H9 (cell line): Measurements from ENCODE around the gene NOXA1. TPM values are rescaled to one million over a fixed set of nuclear protein-coding genes. Genes with fewer than 3 reads are reported as not detected.

Source experiments
- DNase-seq: peaks from one replicate; pipeline ENCODE4 v3.0.0-alpha.2; 2017
- H2AFZ ChIP-seq: one replicate; pipeline ENCODE4 v1.6.1; 2013; ENCODE audit warnings: mild to moderate bottlenecking, low read length, control low read depth, moderate library complexity
- H2AK5ac ChIP-seq: 2 replicates; pipeline ENCODE4 v1.6.1; 2013; ENCODE audit warnings: low read length, control low read depth, mixed read lengths; ENCODE audit not compliant: insufficient read length
- H2BK120ac ChIP-seq: one replicate; pipeline ENCODE4 v1.6.1; 2013; ENCODE audit warnings: low read depth, mild to moderate bottlenecking, low read length, control low read depth, inconsistent platforms; ENCODE audit not compliant: poor library complexity, severe bottlenecking
- H2BK12ac ChIP-seq: 2 replicates; pipeline ENCODE4 v1.6.1; 2013; ENCODE audit warnings: low read length, control low read depth, mixed read lengths, low read depth; ENCODE audit not compliant: insufficient read length
- H2BK15ac ChIP-seq: 2 replicates; pipeline ENCODE4 v1.6.1; 2013; ENCODE audit warnings: low read depth, low read length, control low read depth
- H2BK20ac ChIP-seq: one replicate; pipeline ENCODE4 v1.6.1; 2013; ENCODE audit warnings: low read depth, mild to moderate bottlenecking, low read length, control low read depth, inconsistent platforms; ENCODE audit not compliant: poor library complexity, severe bottlenecking
- H2BK5ac ChIP-seq: 2 replicates; pipeline ENCODE4 v1.6.1; 2013; ENCODE audit warnings: low read length, control low read depth, mixed read lengths; ENCODE audit not compliant: insufficient read length
- H3K14ac ChIP-seq: 2 replicates; pipeline ENCODE4 v1.6.1; 2013; ENCODE audit warnings: low read length, control low read depth; ENCODE audit not compliant: insufficient read depth
- H3K18ac ChIP-seq: 2 replicates; pipeline ENCODE4 v1.6.1; 2013; ENCODE audit warnings: low read depth, mild to moderate bottlenecking, mixed read lengths, low read length, control low read depth; ENCODE audit not compliant: insufficient read length
- H3K23ac ChIP-seq: 2 replicates; pipeline ENCODE4 v1.6.1; 2013; ENCODE audit warnings: low read length, control low read depth, mixed read lengths, low read depth; ENCODE audit not compliant: insufficient read length
- H3K23me2 ChIP-seq: 2 replicates; pipeline ENCODE4 v1.6.1; 2013; ENCODE audit warnings: low read depth, mild to moderate bottlenecking, mixed read lengths, low read length, control low read depth; ENCODE audit not compliant: insufficient read length, poor library complexity, severe bottlenecking
- H3K27ac ChIP-seq: 2 replicates; pipeline ENCODE4 v1.5.1; 2013; ENCODE audit warnings: low read length, control low read depth, mixed read lengths, low read depth; ENCODE audit not compliant: insufficient read length
- H3K27me3 ChIP-seq: 2 replicates; pipeline ENCODE4 v1.6.1; 2013; ENCODE audit warnings: low read length, control low read depth, inconsistent platforms; ENCODE audit not compliant: insufficient read depth
- H3K4ac ChIP-seq: 2 replicates; pipeline ENCODE4 v1.6.1; 2013; ENCODE audit warnings: low read depth, mild to moderate bottlenecking, control low read depth, inconsistent platforms, low read length, moderate library complexity
- H3K4me1 ChIP-seq: 2 replicates; pipeline ENCODE4 v1.6.1; 2013; ENCODE audit warnings: low read length, control low read depth, inconsistent platforms; ENCODE audit not compliant: insufficient read depth
- H3K4me2 ChIP-seq: 2 replicates; pipeline ENCODE4 v1.6.1; 2013; ENCODE audit warnings: low read length, control low read depth, mixed read lengths; ENCODE audit not compliant: insufficient read length, insufficient read depth
- H3K56ac ChIP-seq: 2 replicates; pipeline ENCODE4 v1.6.1; 2013; ENCODE audit warnings: low read depth, mild to moderate bottlenecking, mixed read lengths, low read length, control low read depth; ENCODE audit not compliant: insufficient read length
- H3K79me1 ChIP-seq: 2 replicates; pipeline ENCODE4 v1.6.1; 2013; ENCODE audit warnings: low read depth, mild to moderate bottlenecking, moderate library complexity, low read length, control low read depth, inconsistent platforms; ENCODE audit not compliant: insufficient read depth, poor library complexity, severe bottlenecking
- H3K79me2 ChIP-seq: 2 replicates; pipeline ENCODE4 v1.6.1; 2013; ENCODE audit warnings: low read length, control low read depth, inconsistent platforms; ENCODE audit not compliant: insufficient read depth
- H3K9ac ChIP-seq: 2 replicates; pipeline ENCODE4 v1.6.1; 2013; ENCODE audit warnings: low read length, control low read depth, mixed read lengths; ENCODE audit not compliant: insufficient read length; ENCODE audit errors: extremely low read depth
- H3K9me3 ChIP-seq: one replicate; pipeline ENCODE4 v1.6.1; 2013; ENCODE audit warnings: low read depth, low read length, inconsistent platforms; ENCODE audit not compliant: control insufficient read depth
- H3T11ph ChIP-seq: one replicate; pipeline ENCODE4 v1.6.1; 2013; ENCODE audit warnings: mild to moderate bottlenecking, low read length, control low read depth, inconsistent platforms
- H4K20me1 ChIP-seq: one replicate; pipeline ENCODE4 v1.6.1; 2013; ENCODE audit not compliant: control insufficient read depth, insufficient read length, insufficient read depth
- H4K5ac ChIP-seq: 2 replicates; pipeline ENCODE4 v1.6.1; 2013; ENCODE audit warnings: low read depth, mild to moderate bottlenecking, mixed read lengths, low read length, control low read depth; ENCODE audit not compliant: insufficient read length
- H4K8ac ChIP-seq: replicated peaks from 2 replicates; pipeline ENCODE4 v1.6.1; 2013; ENCODE audit warnings: low read length, control low read depth, mixed read lengths, low read depth; ENCODE audit not compliant: insufficient read length
- H4K91ac ChIP-seq: 2 replicates; pipeline ENCODE4 v1.6.1; 2013; ENCODE audit warnings: low read depth, mild to moderate bottlenecking, moderate library complexity, mixed read lengths, low read length, control low read depth; ENCODE audit not compliant: insufficient read length
- H3K27ac Mint-ChIP-seq, 3 experiments: 2 replicates in 2 of 3; 3 replicates in 1 of 3; pipeline ENCODE4 v1.8.0; 2020 to 2021; ENCODE audit warnings: mixed read lengths in 3 of 3, mild to moderate bottlenecking in 1 of 3, moderate library complexity in 1 of 3
- H3K27me3 Mint-ChIP-seq: 2 replicates; pipeline ENCODE4 v1.8.0; 2021; ENCODE audit warnings: low read depth, mild to moderate bottlenecking, moderate library complexity, mixed read lengths
- H3K36me3 Mint-ChIP-seq, 3 experiments: 2 replicates in 2 of 3; 3 replicates in 1 of 3; pipeline ENCODE4 v1.8.0; 2020 to 2021; ENCODE audit warnings: low read depth in 3 of 3, mixed read lengths in 3 of 3; ENCODE audit not compliant: insufficient read depth in 1 of 3
- H3K4me1 Mint-ChIP-seq, 2 experiments: 2 replicates each; pipeline ENCODE4 v1.8.0; 2020; ENCODE audit warnings: mixed read lengths in 2 of 2
- H3K4me3 Mint-ChIP-seq, 2 experiments: 2 replicates in 1 of 2; 3 replicates in 1 of 2; pipeline ENCODE4 v1.8.0; 2020 to 2021; ENCODE audit warnings: mild to moderate bottlenecking in 2 of 2, mixed read lengths in 2 of 2, moderate library complexity in 1 of 2
- H3K9me3 Mint-ChIP-seq, 2 experiments: 2 replicates in 1 of 2; 3 replicates in 1 of 2; pipeline ENCODE4 v1.8.0; 2020; ENCODE audit warnings: mild to moderate bottlenecking in 2 of 2, mixed read lengths in 2 of 2, moderate library complexity in 1 of 2
- CTCF ChIP-seq: fragments of 200-600 bp; sonication (generic); conservative IDR thresholded peaks from 3 replicates; pipeline ENCODE4 v1.8.0; 2021; ENCODE audit warnings: antibody characterized with exemption, mild to moderate bottlenecking
- WGBS: extraction: QIAGEN DNeasy Blood & Tissue Kit; methylation state at CpG from one replicate; pipeline ENCODE4 v1.1.7; 2013; ENCODE audit warnings: missing lambda C conversion rate, low lambda C conversion rate, mixed read lengths; ENCODE audit not compliant: insufficient read length; ENCODE audit errors: extremely low coverage; 5-methylcytosine and 5-hydroxymethylcytosine counted together
- total RNA-seq: library from RNA; stranded (reverse); gene quantifications from 2 replicates; pipeline ENCODE4 v1.2.1, GENCODE V29; 2021

Gene NOXA1
- total RNA-seq, 1 experiment from 2014 or later, result 2.0 TPM

GRCh38 chr9:137393176-137394150 is 29.7 kb upstream of the NOXA1 start:
- H4K5ac ChIP-seq, result no peak overlapping the region
- Mint-ChIP-seq H3K4me1 (no peaks in the 10 kb centered on the region), H3K36me3 (peaks cover 0 to 7% (median 6%) of the 10 kb centered on the region in 3 experiments; a peak in 4 of 7 replicates), H3K4me3 (no peak overlapping the region), H3K27ac (no peak overlapping the region), H3K27me3 (no peaks in the 10 kb centered on the region), H3K9me3 (no peaks in the 10 kb centered on the region)
- no peak overlapping the region for H2AK5ac ChIP-seq
- no peak overlapping the region for H2BK20ac ChIP-seq
- no peak overlapping the region for H3K9ac ChIP-seq
- no peaks in the 10 kb centered on the region for H4K20me1 ChIP-seq
- H3T11ph ChIP-seq, result no peak overlapping the region
- H3K79me1 ChIP-seq, result no peaks in the 10 kb centered on the region
- no peak overlapping the region for H4K8ac ChIP-seq
- no peak overlapping the region for H3K14ac ChIP-seq
- H3K79me2 ChIP-seq, result no peaks in the 10 kb centered on the region
- no peaks in the 10 kb centered on the region for H3K23me2 ChIP-seq
- no peak overlapping the region for H3K18ac ChIP-seq
- H2BK120ac ChIP-seq, result no peak overlapping the region
- H2BK12ac ChIP-seq, result no peak overlapping the region
- no peak overlapping the region for H2AFZ ChIP-seq
- no peak overlapping the region for H3K4me2 ChIP-seq
- no peaks in the 10 kb centered on the region for H3K4me1 ChIP-seq
- TF ChIP-seq CTCF, result no peak
- H3K4ac ChIP-seq, result no peak overlapping the region
- no peak for DNase-seq
- H3K56ac ChIP-seq, result no peak overlapping the region
- no CpG with 5 or more reads among the region's 28 CpGs for whole genome bisulfite sequencing
- no peak overlapping the region for H3K23ac ChIP-seq
- H2BK5ac ChIP-seq, result no peak overlapping the region
- H2BK15ac ChIP-seq, result no peak overlapping the region
- H3K27me3 ChIP-seq, result no peaks in the 10 kb centered on the region
- H3K27ac ChIP-seq, result no peak overlapping the region
- H4K91ac ChIP-seq, result no peak overlapping the region
- H3K9me3 ChIP-seq, result no peaks in the 10 kb centered on the region
